Measurements from ENCODE around the gene ACTG1.
"Not testable (repeated sequence)": the region's sequence is repeated elsewhere in the genome, so short reads cannot be mapped to it uniquely, and the experiment has no call there.

ACTG1 gene

DNA sequence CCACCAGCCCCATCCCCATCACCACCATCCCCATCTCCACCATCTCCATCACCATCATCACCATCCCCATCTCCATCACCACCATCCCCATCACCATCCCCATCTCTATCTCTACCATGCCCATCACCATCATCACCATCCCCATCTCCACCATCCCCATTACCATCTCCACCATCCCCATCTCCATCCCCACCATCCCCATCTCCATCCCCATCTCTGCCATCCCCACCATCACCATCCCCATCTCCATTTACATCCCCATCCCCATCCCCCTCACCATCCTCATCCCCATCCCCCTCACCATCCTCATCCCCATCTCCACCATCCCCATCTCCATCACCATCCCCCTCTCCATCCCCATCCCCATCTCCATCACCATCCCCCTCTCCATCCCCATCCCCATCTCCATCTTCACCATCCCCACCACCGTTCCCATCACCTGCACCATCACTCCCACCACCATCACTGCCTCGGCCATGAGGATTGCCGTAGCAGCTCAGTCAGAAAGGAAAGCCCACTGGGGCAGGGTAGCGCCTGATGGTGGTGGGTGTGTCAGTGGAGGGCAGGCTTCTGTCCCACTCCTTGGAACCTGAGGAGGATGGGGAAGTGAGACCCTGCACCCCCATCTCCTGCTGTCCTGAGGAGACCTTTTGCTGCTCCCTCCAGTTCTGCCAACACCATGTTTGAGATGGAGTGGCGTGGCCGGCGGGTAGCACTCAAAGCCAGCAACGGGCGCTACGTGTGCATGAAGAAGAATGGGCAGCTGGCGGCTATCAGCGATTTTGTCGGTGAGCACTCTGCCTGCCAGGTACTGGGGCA, 23.1 kb upstream of the ACTG1 start:
- ChIA-PET CTCF (interaction anchor here (0.7 kb wide), 1 partner anchor 17 kb away, joined by 3 read pairs; no protein-coding TSS in a partner anchor), POLR2A (no interaction called here)
- no peak overlapping the region for H3K4me3 ChIP-seq (ENCODE audit: low read depth, low read length)
- no peak for TF ChIP-seq CTCF (IDR thresholded peaks at IDR 0.05; ENCODE audit: insufficient read depth, low read length, missing control alignments)
- no peak for DNase-seq (ENCODE audit: low read depth, low spot score)

DNA sequence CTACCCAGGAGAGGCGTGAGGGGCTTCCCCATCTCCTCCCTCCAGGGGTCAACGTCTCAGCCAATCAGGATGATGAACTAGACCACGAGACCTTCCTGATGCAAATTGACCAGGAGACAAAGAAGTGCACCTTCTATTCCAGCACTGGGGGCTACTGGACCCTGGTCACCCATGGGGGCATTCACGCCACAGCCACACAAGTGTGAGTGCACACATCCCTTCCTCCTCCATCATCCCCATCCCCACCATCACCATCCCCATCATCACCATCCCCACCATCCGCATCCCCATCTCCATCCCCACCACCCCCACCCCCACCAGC, 22.4 kb upstream of the ACTG1 start:
- ChIA-PET POLR2A (interaction anchor here (1.6 kb wide), 1 partner anchor 16 kb away, joined by 5 read pairs; no protein-coding TSS in a partner anchor), CTCF (interaction anchor here (0.8 kb wide), 1 partner anchor 282 kb away, joined by 3 read pairs; no protein-coding TSS in a partner anchor)
- no peak for TF ChIP-seq CTCF (IDR thresholded peaks at IDR 0.05; ENCODE audit: insufficient read depth, low read length, missing control alignments)
- H3K4me3 ChIP-seq (ENCODE audit: low read depth, low read length) = no peak overlapping the region
- no peak for DNase-seq (ENCODE audit: low read depth, low spot score)

- ChIA-PET CTCF (interaction anchor here (0.8 to 2.0 kb wide), 3 partner anchors 11 to 281 kb away, joined by 3 to 6 read pairs (median 3); no protein-coding TSS in a partner anchor), POLR2A (interaction anchor here (1.6 kb wide), 1 partner anchor 16 kb away, joined by 5 read pairs; no protein-coding TSS in a partner anchor)
- no peak for DNase-seq (ENCODE audit: low read depth, low spot score)
- TF ChIP-seq CTCF (IDR thresholded peaks at IDR 0.05; ENCODE audit: insufficient read depth, low read length, missing control alignments) = no peak
- no peak overlapping the region for H3K4me3 ChIP-seq (ENCODE audit: low read depth, low read length)
Observed at GRCh38 chr17:81534157-81535006, 21.8 kb upstream of the ACTG1 start.

DNA sequence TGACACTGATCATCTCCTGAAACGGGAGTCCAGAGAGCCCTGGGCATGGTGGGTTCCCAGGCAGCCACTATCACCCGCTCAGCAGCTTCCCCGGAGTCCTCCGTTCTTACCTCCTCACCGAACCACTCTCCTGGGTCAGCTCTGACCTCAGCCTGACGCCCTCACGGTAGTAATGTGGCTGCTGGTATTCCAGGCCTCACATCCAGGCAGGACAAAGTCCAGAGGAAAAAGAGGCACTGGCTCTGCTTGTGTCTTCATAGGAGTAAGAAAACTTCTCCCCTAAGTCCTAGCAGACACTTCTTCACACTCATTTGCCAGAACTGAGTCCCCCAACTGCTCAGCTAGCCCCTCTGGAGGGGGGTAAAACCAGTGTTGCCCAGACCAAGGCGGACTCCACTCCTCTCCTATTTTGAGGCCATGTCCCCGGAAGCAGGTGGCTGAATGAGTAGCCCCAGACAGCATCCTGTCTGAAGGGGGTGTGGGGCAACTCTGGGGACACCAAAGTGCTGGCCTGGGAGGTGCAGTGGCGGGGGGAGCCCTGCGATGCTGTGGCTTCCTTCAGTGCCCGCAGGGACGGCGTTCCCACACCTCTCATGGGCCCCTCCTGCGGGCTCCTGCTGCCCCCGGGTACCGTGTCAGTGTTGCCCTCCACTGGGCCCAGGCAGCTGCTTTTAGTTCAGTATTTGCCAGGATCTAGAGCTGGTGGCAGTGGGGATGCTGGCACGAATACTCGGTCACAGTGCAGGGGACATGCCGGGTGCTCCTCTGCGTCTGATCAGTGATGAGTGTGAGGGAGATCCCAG, 20.9 kb upstream of the ACTG1 start:
- H3K4me3 ChIP-seq (ENCODE audit: low read depth, low read length) = no peak overlapping the region
- CTCF ChIA-PET = interaction anchor here (1.1 to 2.0 kb wide), 2 partner anchors 10 to 68 kb away, joined by 3 to 6 read pairs; no protein-coding TSS in a partner anchor
- no peak for TF ChIP-seq CTCF (IDR thresholded peaks at IDR 0.05; ENCODE audit: insufficient read depth, low read length, missing control alignments)
- DNase-seq (ENCODE audit: low read depth, low spot score) = no peak
- POLR2A ChIA-PET = interaction anchor here (1.6 kb wide), 1 partner anchor 15 kb away, joined by 5 read pairs; no protein-coding TSS in a partner anchor

DNA sequence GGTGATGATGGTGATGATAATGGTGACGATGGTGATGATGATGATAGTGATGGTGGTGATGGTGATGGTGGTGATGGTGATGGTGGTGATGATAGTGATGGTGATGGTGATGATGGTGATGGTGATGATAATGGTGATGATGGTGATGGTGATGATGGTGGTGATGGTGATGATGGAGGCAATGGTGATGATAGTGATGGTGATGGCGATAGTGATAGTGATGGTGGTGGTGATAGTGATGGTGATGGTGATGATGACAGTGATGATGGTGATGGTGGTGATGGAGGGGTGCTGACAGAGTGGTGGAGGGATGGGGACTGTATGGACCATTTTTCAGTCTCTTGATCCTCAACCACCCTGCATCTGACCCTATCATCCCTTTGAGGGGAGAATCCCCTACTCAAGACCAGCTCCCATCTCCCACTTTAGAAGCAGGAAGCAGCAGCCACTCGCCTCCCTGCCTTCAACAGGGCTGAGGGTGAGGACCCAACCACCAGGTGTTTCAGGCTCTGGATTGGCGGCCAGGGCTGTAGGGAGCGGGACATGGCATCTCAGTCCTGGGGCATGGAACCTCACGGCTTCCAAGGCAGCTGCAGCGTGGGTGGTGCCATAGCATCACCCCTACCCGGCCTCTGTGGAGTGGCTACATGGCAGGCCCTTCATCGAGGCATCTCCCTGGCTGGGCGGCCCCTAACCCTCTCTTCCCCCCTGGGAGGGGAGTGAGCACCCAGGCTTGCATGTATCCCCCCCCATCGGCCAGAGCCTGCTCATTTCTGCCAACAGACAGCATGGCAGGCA, 20.1 kb upstream of the ACTG1 start:
- CTCF ChIA-PET = interaction anchor here (1.1 to 2.0 kb wide), 2 partner anchors 9 to 68 kb away, joined by 3 to 6 read pairs; no protein-coding TSS in a partner anchor
- no peak for TF ChIP-seq CTCF (IDR thresholded peaks at IDR 0.05; ENCODE audit: insufficient read depth, low read length, missing control alignments)
- no peak overlapping the region for H3K4me3 ChIP-seq (ENCODE audit: low read depth, low read length)
- POLR2A ChIA-PET = no interaction called here
- DNase-seq (ENCODE audit: low read depth, low spot score) = no peak

DNA sequence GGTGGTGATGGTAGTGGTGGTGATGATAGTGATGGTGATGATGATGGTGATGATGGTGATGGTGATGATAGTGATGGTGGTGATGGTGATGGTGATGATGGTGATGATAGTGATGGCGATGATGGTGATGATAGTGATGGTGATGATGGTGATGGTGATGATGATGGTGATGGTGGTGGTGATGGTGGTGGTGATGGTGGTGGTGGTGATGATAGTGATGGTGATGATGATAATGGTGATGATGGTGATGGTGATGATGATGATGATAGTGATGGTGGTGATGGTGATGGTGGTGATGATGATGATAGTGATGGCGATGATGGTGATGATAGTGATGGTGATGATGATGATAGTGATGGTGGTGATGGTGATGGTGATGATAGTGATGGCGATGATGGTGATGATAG, 19.4 kb upstream of the ACTG1 start:
- CTCF ChIA-PET = interaction anchor here (2.0 kb wide), 1 partner anchor 9 kb away, joined by 6 read pairs; no protein-coding TSS in a partner anchor
- DNase-seq (ENCODE audit: low read depth, low spot score); H3K4me3 ChIP-seq (ENCODE audit: low read depth, low read length); POLR2A ChIA-PET: not testable (repeated sequence)

DNA sequence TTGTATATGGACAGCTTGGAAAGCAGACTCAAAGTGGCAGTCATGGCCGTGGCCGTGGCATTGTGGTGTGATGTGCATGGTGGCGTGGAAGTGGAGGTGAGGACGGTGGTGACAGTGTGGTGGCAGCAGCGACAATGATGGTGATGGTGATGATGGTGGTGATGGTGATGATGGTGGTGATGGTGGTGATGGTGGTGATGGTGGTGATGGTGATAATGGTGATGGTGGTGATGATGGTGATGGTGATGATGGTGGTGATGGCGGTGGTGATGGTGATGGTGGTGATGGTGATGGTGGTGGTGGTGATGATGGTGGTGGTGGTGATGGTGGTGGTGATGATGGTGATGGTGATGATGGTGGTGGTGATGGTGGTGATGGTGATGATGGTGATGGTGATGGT, 18.4 kb upstream of the ACTG1 start:
- POLR2A ChIA-PET = not testable (repeated sequence)

More for the DNA sequence above, 18.4 kb upstream of the ACTG1 start:
- not testable (repeated sequence) for H3K4me3 ChIP-seq (ENCODE audit: low read depth, low read length); DNase-seq (ENCODE audit: low read depth, low spot score)
- CTCF ChIA-PET = interaction anchor here (1.6 kb wide), 1 partner anchor 11 kb away, joined by 5 read pairs; no protein-coding TSS in a partner anchor
